Common myeloid progenitor, CD34-positive (primary cell): ENCODE results near the gene RFT1.

ENCODE experiments used
- CTCF ChIA-PET: fragments of 350-600 bp; sonication (Branson Sonifier 250); formaldehyde crosslinking; loops from one replicate; lab custom pipeline; 2021; ENCODE audit warnings: antibody characterized with exemption; lab: Charles Lee
- POLR2A ChIA-PET: fragments of 350-600 bp; sonication (Branson Sonifier 250); formaldehyde crosslinking; loops from one replicate; lab custom pipeline; 2021; ENCODE audit warnings: antibody characterized with exemption; lab: Charles Lee
- DNase-seq, 3 donors: peaks; one replicate each; pipeline versions ENCODE4 v3.0.0 to v3.0.0-alpha.2; 2013
- H3K27ac ChIP-seq, 2 experiments: 1 replicate in 1 of 2; 2 replicates in 1 of 2; pipeline ENCODE4 v1.7.0; 2013; ENCODE audit warnings: inconsistent platforms in 2 of 2, low read length in 2 of 2, mild to moderate bottlenecking in 2 of 2, low read depth in 1 of 2, moderate library complexity in 1 of 2; ENCODE audit not compliant: severe bottlenecking in 2 of 2, insufficient read depth in 1 of 2, poor library complexity in 1 of 2
- H3K27me3 ChIP-seq, 5 experiments: replicated peaks in 2 of 5; 1 replicate in 3 of 5; 2 replicates in 2 of 5; pipeline versions ENCODE4 v1.6.1 to v1.7.0; 2013; ENCODE audit warnings: low read length in 4 of 5, mild to moderate bottlenecking in 2 of 5, moderate library complexity in 2 of 5, inconsistent platforms in 1 of 5; ENCODE audit not compliant: insufficient read depth in 5 of 5, control insufficient read depth in 4 of 5
- H3K36me3 ChIP-seq, 4 experiments: 1 replicate in 2 of 4; 2 replicates in 2 of 4; pipeline versions ENCODE4 v1.6.1 to v1.7.0; 2013; ENCODE audit warnings: low read length in 3 of 4, control low read depth in 1 of 4, mild to moderate bottlenecking in 1 of 4; ENCODE audit not compliant: control insufficient read depth in 4 of 4, insufficient read depth in 4 of 4
- H3K4me1 ChIP-seq, 4 experiments: 1 replicate in 3 of 4; 2 replicates in 1 of 4; pipeline versions ENCODE4 v1.6.1 to v1.7.1; 2013; ENCODE audit warnings: low read length in 3 of 4, mild to moderate bottlenecking in 3 of 4, control low read depth in 1 of 4, inconsistent platforms in 1 of 4, moderate library complexity in 1 of 4; ENCODE audit not compliant: control insufficient read depth in 4 of 4, insufficient read depth in 4 of 4; ENCODE audit errors: control extremely low read depth in 1 of 4
- H3K4me3 ChIP-seq, 7 experiments: 1 replicate in 4 of 7; 2 replicates in 3 of 7; pipeline versions ENCODE4 v1.5.1 to v1.7.0; 2013; ENCODE audit warnings: mild to moderate bottlenecking in 7 of 7, low read length in 6 of 7, moderate library complexity in 6 of 7, inconsistent platforms in 2 of 7, low read depth in 2 of 7, control low read depth in 1 of 7; ENCODE audit not compliant: insufficient read depth in 4 of 7, control insufficient read depth in 1 of 7; ENCODE audit errors: extremely low read depth in 1 of 7
- H3K9me3 ChIP-seq, 5 experiments: 1 replicate in 4 of 5; 2 replicates in 1 of 5; pipeline versions ENCODE4 v1.6.1 to v1.7.1; 2013; ENCODE audit warnings: low read length in 4 of 5, mild to moderate bottlenecking in 2 of 5, inconsistent platforms in 1 of 5, low read depth in 1 of 5, moderate library complexity in 1 of 5; ENCODE audit not compliant: control insufficient read depth in 4 of 5, insufficient read depth in 2 of 5; ENCODE audit errors: control extremely low read depth in 1 of 5
- WGBS: methylation state at CpG from one replicate; pipeline ENCODE4 v1.1.5; 2013; ENCODE audit not compliant: insufficient coverage; 5-methylcytosine and 5-hydroxymethylcytosine counted together

Gene RFT1

GRCh38 chr3:53173107-53173506 is 42.9 kb upstream of the RFT1 start:
- Histone ChIP-seq H3K27ac (no peak overlapping the region), H3K27me3 (no peaks in the 10 kb centered on the region), H3K36me3 (peaks cover 0 to 43% (median 0%) of the 10 kb centered on the region in 4 experiments), H3K4me1 (peaks cover 3 to 73% (median 33%) of the 10 kb centered on the region in 4 experiments), H3K4me3 (no peak overlapping the region), H3K9me3 (no peaks in the 10 kb centered on the region)
- 80% methylated on average over 5 of the region's 5 CpGs for WGBS
- ChIA-PET CTCF (interaction anchor here (1.0 to 2.6 kb wide), 4 partner anchors 22 to 58 kb away, joined by 3 to 6 read pairs (median 4); no protein-coding TSS in a partner anchor), POLR2A (no interaction called here)
- no peak for DNase-seq

- WGBS = 78% methylated on average over 6 of the region's 7 CpGs
- H3K36me3 ChIP-seq = peaks cover 0 to 43% (median 0%) of the 10 kb centered on the region in 4 experiments
- H3K9me3 ChIP-seq = no peaks in the 10 kb centered on the region
- peak overlapping the region in 2 of 7 experiments; percentile 5 to 28 for H3K4me3 ChIP-seq
- peaks cover 3 to 84% (median 38%) of the 10 kb centered on the region in 4 experiments for H3K4me1 ChIP-seq
- no peak for DNase-seq
- CTCF ChIA-PET = interaction anchor here (0.9 to 2.0 kb wide), 4 partner anchors 13 to 57 kb away, joined by 3 to 9 read pairs (median 3); no protein-coding TSS in a partner anchor
- H3K27me3 ChIP-seq = no peaks in the 10 kb centered on the region
- POLR2A ChIA-PET = no interaction called here
- H3K27ac ChIP-seq = no peak overlapping the region
These were observed 41.7 kb upstream of the RFT1 start for GRCh38 chr3:53171827-53172505.

- Histone ChIP-seq H3K4me1 (peaks cover 3 to 94% (median 48%) of the 10 kb centered on the region in 4 experiments), H3K9me3 (no peaks in the 10 kb centered on the region), H3K27ac (no peak overlapping the region), H3K4me3 (peak overlapping the region in 1 of 7 experiments; percentile 43), H3K36me3 (peaks cover 0 to 44% (median 0%) of the 10 kb centered on the region in 4 experiments), H3K27me3 (no peaks in the 10 kb centered on the region)
- POLR2A ChIA-PET = no interaction called here
- CTCF ChIA-PET = interaction anchor here (0.9 to 2.0 kb wide), 4 partner anchors 10 to 43 kb away, joined by 3 to 9 read pairs (median 4); no protein-coding TSS in a partner anchor
- no peak for DNase-seq
- 84% methylated on average over 5 of the region's 7 CpGs for WGBS
These were observed 40.8 kb upstream of the RFT1 start for GRCh38 chr3:53171064-53171418.

GRCh38 chr3:53170325-53171063 is 40.3 kb upstream of the RFT1 start:
- H3K4me1 ChIP-seq = peaks cover 3 to 99% (median 52%) of the 10 kb centered on the region in 4 experiments
- ChIA-PET POLR2A (no interaction called here), CTCF (interaction anchor here (0.9 to 2.0 kb wide), 6 partner anchors 11 to 41 kb away, joined by 3 to 9 read pairs (median 4); no protein-coding TSS in a partner anchor)
- H3K36me3 ChIP-seq = peaks cover 0 to 45% (median 0%) of the 10 kb centered on the region in 4 experiments
- H3K9me3 ChIP-seq = no peaks in the 10 kb centered on the region
- H3K4me3 ChIP-seq = peak overlapping the region in 1 of 7 experiments; percentile 48
- no peak overlapping the region for H3K27ac ChIP-seq
- no peaks in the 10 kb centered on the region for H3K27me3 ChIP-seq
- WGBS = 84% methylated on average over 11 of the region's 17 CpGs
- peak in 2 of 3 donors; percentile 57 to 60 for DNase-seq

- CTCF ChIA-PET = interaction anchor here (0.9 to 2.0 kb wide), 6 partner anchors 11 to 40 kb away, joined by 3 to 9 read pairs (median 4); no protein-coding TSS in a partner anchor
- peak overlapping the region in 2 of 7 experiments; percentile 13 to 48 for H3K4me3 ChIP-seq
- 100% methylated on average over 2 of the region's 9 CpGs for WGBS
These were observed 39.6 kb upstream of the RFT1 start for GRCh38 chr3:53169832-53170324.

GRCh38 chr3:53169045-53169831 is 39.0 kb upstream of the RFT1 start:
- 91% methylated on average over 14 of the region's 15 CpGs for WGBS
- ChIA-PET POLR2A (no interaction called here), CTCF (interaction anchor here (1.1 to 2.0 kb wide), 5 partner anchors 11 to 40 kb away, joined by 3 to 9 read pairs (median 4); no protein-coding TSS in a partner anchor)
- Histone ChIP-seq H3K9me3 (no peaks in the 10 kb centered on the region), H3K4me1 (peaks cover 3 to 99% (median 54%) of the 10 kb centered on the region in 4 experiments), H3K27me3 (no peaks in the 10 kb centered on the region), H3K4me3 (peak overlapping the region in 1 of 7 experiments; percentile 48), H3K27ac (no peak overlapping the region), H3K36me3 (peaks cover 0 to 44% (median 0%) of the 10 kb centered on the region in 4 experiments)
- DNase-seq = no peak

More at GRCh38 chr3:53169832-53170324, 39.6 kb upstream of the RFT1 start:
- Histone ChIP-seq H3K27ac (no peak overlapping the region), H3K4me1 (peaks cover 3 to 99% (median 54%) of the 10 kb centered on the region in 4 experiments), H3K36me3 (peaks cover 0 to 44% (median 0%) of the 10 kb centered on the region in 4 experiments), H3K9me3 (no peaks in the 10 kb centered on the region), H3K27me3 (no peaks in the 10 kb centered on the region)
- DNase-seq = no peak
- POLR2A ChIA-PET = no interaction called here
